ENCODE results near the gene TXNRD2.

The TXNRD2 gene

GRCh38 chr22:19965771-19966709 lies 24.4 kb upstream of the TXNRD2 start:
- TF ChIP-seq EZH2phosphoT487 (IDR thresholded peaks at IDR 0.05; ENCODE audit: low read depth), result no peak
- peak; percentile 32 for TF ChIP-seq CTCF (IDR thresholded peaks at IDR 0.05; ENCODE audit: low read depth, low read length)
- Histone ChIP-seq H3K27me3 (ENCODE audit: low read depth, low read length) (no peaks in the 10 kb centered on the region), H4K20me1 (ENCODE audit: insufficient read depth, low read length) (0 out of 2 replicates have a peak, but pooled peaks cover 4% of the 10 kb centered on the region), H3K4me1 (ENCODE audit: low read length) (peaks cover 3% of the 10 kb centered on the region), H3K27ac (ENCODE audit: low read length) (no peak overlapping the region), H3K4me2 (ENCODE audit: low read length) (no peak overlapping the region), H3K9ac (ENCODE audit: low read length) (no peak overlapping the region), H3K36me3 (replicated peaks; ENCODE audit: low read depth, low read length) (no peaks in the 10 kb centered on the region), H2AFZ (ENCODE audit: low read depth, low read length) (no peak overlapping the region), H3K9me3 (ENCODE audit: insufficient read depth, low read length) (no peaks in the 10 kb centered on the region), H3K4me3 (ENCODE audit: low read length) (no peak overlapping the region), H3K79me2 (ENCODE audit: low read length) (no peaks in the 10 kb centered on the region)

DNA sequence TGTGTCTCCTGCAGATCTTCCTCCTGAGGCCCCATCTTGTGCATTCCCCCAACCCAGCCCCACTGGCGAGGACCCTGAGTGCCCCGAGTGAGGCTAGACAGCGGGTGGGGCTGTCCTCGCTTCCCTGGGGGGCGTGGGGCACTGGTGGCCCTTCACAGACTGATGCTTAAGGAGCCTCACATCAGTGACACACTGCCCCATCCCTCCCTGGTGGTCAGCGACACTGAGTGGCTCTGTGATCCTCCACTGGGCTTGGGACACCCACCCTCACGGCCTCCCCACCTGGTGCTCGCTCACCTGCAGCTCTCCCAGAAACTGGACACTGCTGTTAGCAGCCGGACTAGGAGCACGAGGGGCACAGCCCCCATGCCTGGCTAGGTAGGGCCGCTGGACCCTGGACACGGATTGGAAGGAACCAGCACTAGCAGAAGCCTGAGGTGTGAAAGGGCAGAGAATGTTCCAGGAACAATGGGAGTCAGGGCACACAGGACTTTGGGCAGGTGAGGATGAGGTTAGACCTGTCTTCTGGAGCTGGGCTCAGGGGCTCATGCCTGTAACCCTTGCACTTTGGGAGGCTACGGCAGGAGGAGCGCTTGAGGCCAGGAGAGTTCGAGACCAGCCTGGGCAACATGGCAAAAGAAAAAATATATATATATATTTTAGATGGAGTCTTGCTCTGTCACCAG lies 23.2 kb upstream of the TXNRD2 start:
- H3K9ac ChIP-seq (ENCODE audit: low read length), result no peak overlapping the region
- H3K4me2 ChIP-seq (ENCODE audit: low read length), result no peak overlapping the region
- H4K20me1 ChIP-seq (ENCODE audit: insufficient read depth, low read length), result 0 out of 2 replicates have a peak, but pooled peaks cover 8% of the 10 kb centered on the region
- H3K9me3 ChIP-seq (ENCODE audit: insufficient read depth, low read length), result no peaks in the 10 kb centered on the region
- no peak overlapping the region for H3K27ac ChIP-seq (ENCODE audit: low read length)
- peaks cover 3% of the 10 kb centered on the region for H3K4me1 ChIP-seq (ENCODE audit: low read length)
- no peaks in the 10 kb centered on the region for H3K36me3 ChIP-seq (replicated peaks; ENCODE audit: low read depth, low read length)
- H3K4me3 ChIP-seq (ENCODE audit: low read length), result no peak overlapping the region
- H3K79me2 ChIP-seq (ENCODE audit: low read length), result no peaks in the 10 kb centered on the region
- H3K27me3 ChIP-seq (ENCODE audit: low read depth, low read length), result no peaks in the 10 kb centered on the region
- no peak overlapping the region for H2AFZ ChIP-seq (ENCODE audit: low read depth, low read length)
- TF ChIP-seq EZH2phosphoT487 (IDR thresholded peaks at IDR 0.05; ENCODE audit: low read depth) (no peak), CTCF (IDR thresholded peaks at IDR 0.05; ENCODE audit: low read depth, low read length) (no peak)

GRCh38 chr22:19963863-19964642 lies 22.4 kb upstream of the TXNRD2 start:
- no peaks in the 10 kb centered on the region for H3K36me3 ChIP-seq (replicated peaks; ENCODE audit: low read depth, low read length)
- no peak overlapping the region for H3K4me3 ChIP-seq (ENCODE audit: low read length)
- no peak overlapping the region for H2AFZ ChIP-seq (ENCODE audit: low read depth, low read length)
- H3K79me2 ChIP-seq (ENCODE audit: low read length), result no peaks in the 10 kb centered on the region
- H4K20me1 ChIP-seq (ENCODE audit: insufficient read depth, low read length), result 0 out of 2 replicates have a peak, but pooled peaks cover 8% of the 10 kb centered on the region
- H3K4me2 ChIP-seq (ENCODE audit: low read length), result no peak overlapping the region
- H3K4me1 ChIP-seq (ENCODE audit: low read length), result peaks cover 3% of the 10 kb centered on the region
- no peaks in the 10 kb centered on the region for H3K9me3 ChIP-seq (ENCODE audit: insufficient read depth, low read length)
- no peak overlapping the region for H3K9ac ChIP-seq (ENCODE audit: low read length)
- H3K27ac ChIP-seq (ENCODE audit: low read length), result no peak overlapping the region
- no peaks in the 10 kb centered on the region for H3K27me3 ChIP-seq (ENCODE audit: low read depth, low read length)
- TF ChIP-seq CTCF (IDR thresholded peaks at IDR 0.05; ENCODE audit: low read depth, low read length) (no peak), EZH2phosphoT487 (IDR thresholded peaks at IDR 0.05; ENCODE audit: low read depth) (no peak)
